ENCODE data around the gene KCNH6.

- TF ChIP-seq CTCF (IDR thresholded peaks at IDR 0.05) (no peak), POLR2A (IDR thresholded peaks at IDR 0.05) (no peak), POLR2AphosphoS5 (IDR thresholded peaks at IDR 0.05; ENCODE audit: insufficient read depth in 1 of 2, low read depth in 1 of 2) (no peak)
Observed at GRCh38 chr17:63525190-63525946, 2.2 kb downstream of the KCNH6 start.
